K562 (cell line): ENCODE results near the gene NDST1. TPM values are rescaled to one million over a fixed set of nuclear protein-coding genes. Genes with fewer than 3 reads are reported as not detected.
A peak's percentile ranks its signal among the peaks of the same experiment; 100 is the strongest.

Source experiments
- HDAC3 ChIP-seq: fragments of 450-650 bp; IDR thresholded peaks from 2 replicates; pipeline ENCODE4 v1.6.1; 2018; ENCODE audit warnings: borderline replicate concordance, mild to moderate bottlenecking, moderate library complexity; ENCODE audit not compliant: partially characterized antibody
- SMC3 ChIP-seq: conservative IDR thresholded peaks from 2 replicates; pipeline ENCODE4 v1.6.1; 2011; ENCODE audit warnings: low read depth, low read length, improper control_type of control experiment; ENCODE audit not compliant: insufficient read depth
- SRSF1 ChIP-seq: fragments of 200-400 bp; formaldehyde crosslinking; IDR thresholded peaks from 2 replicates; pipeline ENCODE4 v1.6.1; 2017; ENCODE audit warnings: mild to moderate bottlenecking, low read depth, low read length, moderate library complexity
- TEAD2 ChIP-seq: fragments of 450-650 bp; IDR thresholded peaks from 2 replicates; pipeline ENCODE4 v1.6.1; 2016; ENCODE audit warnings: missing genetic modification characterization, control low read depth, missing compliant biosample characterization
- ZBTB34 ChIP-seq: fragments of 250-450 bp; sonication (Bioruptor Pico); IDR thresholded peaks from 2 replicates; pipeline ENCODE4 v1.8.0; 2021; ENCODE audit warnings: mild to moderate bottlenecking, moderate library complexity
- ZNF639 ChIP-seq, 2 experiments: fragments of 200-800 bp in 1 of 2; sonication (Bioruptor generic) in 1 of 2; sonication (generic) in 1 of 2; formaldehyde crosslinking in 1 of 2; IDR thresholded peaks in 1 of 2; conservative IDR thresholded peaks in 1 of 2; 2 replicates each; pipeline versions ENCODE4 v1.5.0 to v1.6.1; 2016 to 2020; ENCODE audit warnings: missing compliant biosample characterization in 1 of 2, missing genetic modification characterization in 1 of 2, missing genetic modification reagents in 1 of 2
- ZNF655 ChIP-seq: fragments of 250-450 bp; sonication (Bioruptor Pico); IDR thresholded peaks from 2 replicates; pipeline ENCODE4 v1.5.0; 2021
- polyA plus RNA-seq, 8 experiments: library from polyadenylated mRNA; depleted of rRNA in 4 of 8; stranded (reverse) in 5 of 8; unstranded in 3 of 8; fragments of >200 nt; fragmentation: Nextera tagmentation in 2 of 8; fragmentation: Illumina TruSeq in 1 of 8; extraction: Ambion mirVana in 2 of 8; extraction: Trizol in 1 of 8; gene quantifications; 2 replicates each; pipeline versions ENCODE4 v1.2.1 to v1.2.3, GENCODE V29; 2011 to 2014; ENCODE audit warnings: inconsistent platforms in 1 of 8, missing spikeins in 1 of 8
- total RNA-seq, 7 experiments: library from RNA; depleted of rRNA in 6 of 7; stranded (reverse); fragments of >200 nt in 6 of 7; fragmentation: Illumina TruSeq in 2 of 7; extraction: Trizol in 2 of 7; gene quantifications; 2 replicates each; pipeline versions ENCODE4 v1.2.1 to v1.2.3, GENCODE V29; 2011 to 2021; ENCODE audit warnings: low replicate concordance in 1 of 7
- TF ChIP-seq, protein P1 (sequence below), 2 experiments: fragments of 450-650 bp; formaldehyde crosslinking in 1 of 2; IDR thresholded peaks; 2 replicates each; pipeline versions ENCODE4 v1.4.0 to v1.6.1; 2014 to 2020; ENCODE audit warnings: mild to moderate bottlenecking in 2 of 2, borderline replicate concordance in 1 of 2, low read depth in 1 of 2
- TF ChIP-seq, protein P2 (sequence below): sonication (generic); formaldehyde crosslinking; IDR thresholded peaks from 2 replicates; pipeline ENCODE4 v1.8.0; 2022; ENCODE audit warnings: mild to moderate bottlenecking, missing genetic modification reagents

NDST1 gene
- total and polyA plus RNA-seq, 9 of the 15 experiments (the other 6 are each of a cell fraction or from before 2014, with no cell fraction given): 0.38 to 47.9 (median 9.9) TPM

GRCh38 chr5:150562832-150563231 is 54.9 kb downstream of the NDST1 start (continued):
- TF ChIP-seq HDAC3: no peak
- TF ChIP-seq, protein P1, sequence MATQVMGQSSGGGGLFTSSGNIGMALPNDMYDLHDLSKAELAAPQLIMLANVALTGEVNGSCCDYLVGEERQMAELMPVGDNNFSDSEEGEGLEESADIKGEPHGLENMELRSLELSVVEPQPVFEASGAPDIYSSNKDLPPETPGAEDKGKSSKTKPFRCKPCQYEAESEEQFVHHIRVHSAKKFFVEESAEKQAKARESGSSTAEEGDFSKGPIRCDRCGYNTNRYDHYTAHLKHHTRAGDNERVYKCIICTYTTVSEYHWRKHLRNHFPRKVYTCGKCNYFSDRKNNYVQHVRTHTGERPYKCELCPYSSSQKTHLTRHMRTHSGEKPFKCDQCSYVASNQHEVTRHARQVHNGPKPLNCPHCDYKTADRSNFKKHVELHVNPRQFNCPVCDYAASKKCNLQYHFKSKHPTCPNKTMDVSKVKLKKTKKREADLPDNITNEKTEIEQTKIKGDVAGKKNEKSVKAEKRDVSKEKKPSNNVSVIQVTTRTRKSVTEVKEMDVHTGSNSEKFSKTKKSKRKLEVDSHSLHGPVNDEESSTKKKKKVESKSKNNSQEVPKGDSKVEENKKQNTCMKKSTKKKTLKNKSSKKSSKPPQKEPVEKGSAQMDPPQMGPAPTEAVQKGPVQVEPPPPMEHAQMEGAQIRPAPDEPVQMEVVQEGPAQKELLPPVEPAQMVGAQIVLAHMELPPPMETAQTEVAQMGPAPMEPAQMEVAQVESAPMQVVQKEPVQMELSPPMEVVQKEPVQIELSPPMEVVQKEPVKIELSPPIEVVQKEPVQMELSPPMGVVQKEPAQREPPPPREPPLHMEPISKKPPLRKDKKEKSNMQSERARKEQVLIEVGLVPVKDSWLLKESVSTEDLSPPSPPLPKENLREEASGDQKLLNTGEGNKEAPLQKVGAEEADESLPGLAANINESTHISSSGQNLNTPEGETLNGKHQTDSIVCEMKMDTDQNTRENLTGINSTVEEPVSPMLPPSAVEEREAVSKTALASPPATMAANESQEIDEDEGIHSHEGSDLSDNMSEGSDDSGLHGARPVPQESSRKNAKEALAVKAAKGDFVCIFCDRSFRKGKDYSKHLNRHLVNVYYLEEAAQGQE (IDR thresholded peaks at IDR 0.05; ENCODE audit: borderline replicate concordance): peak; percentile 80; the same call in 1 of the 2 replicates
- TF ChIP-seq, protein P1 (CRISPR knock-in tag; IDR thresholded peaks at IDR 0.05; ENCODE audit: low read depth): no peak
- TF ChIP-seq SMC3: peak; percentile 57; the same call in 1 of the 2 replicates
- no peak for TF ChIP-seq ZBTB34 (CRISPR knock-in tag)
- no peak for TF ChIP-seq ZNF639 (CRISPR knock-in tag; conservative IDR thresholded peaks at IDR 0.05 in 1 of 2, IDR thresholded peaks at IDR 0.05 in 1 of 2)
- TF ChIP-seq, protein P2, sequence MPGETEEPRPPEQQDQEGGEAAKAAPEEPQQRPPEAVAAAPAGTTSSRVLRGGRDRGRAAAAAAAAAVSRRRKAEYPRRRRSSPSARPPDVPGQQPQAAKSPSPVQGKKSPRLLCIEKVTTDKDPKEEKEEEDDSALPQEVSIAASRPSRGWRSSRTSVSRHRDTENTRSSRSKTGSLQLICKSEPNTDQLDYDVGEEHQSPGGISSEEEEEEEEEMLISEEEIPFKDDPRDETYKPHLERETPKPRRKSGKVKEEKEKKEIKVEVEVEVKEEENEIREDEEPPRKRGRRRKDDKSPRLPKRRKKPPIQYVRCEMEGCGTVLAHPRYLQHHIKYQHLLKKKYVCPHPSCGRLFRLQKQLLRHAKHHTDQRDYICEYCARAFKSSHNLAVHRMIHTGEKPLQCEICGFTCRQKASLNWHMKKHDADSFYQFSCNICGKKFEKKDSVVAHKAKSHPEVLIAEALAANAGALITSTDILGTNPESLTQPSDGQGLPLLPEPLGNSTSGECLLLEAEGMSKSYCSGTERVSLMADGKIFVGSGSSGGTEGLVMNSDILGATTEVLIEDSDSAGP (CRISPR knock-in tag): peak; percentile 78; the same call in 1 of the 2 replicates
- no peak for TF ChIP-seq ZNF655
- peak; percentile 78; the same call in 1 of the 2 replicates for TF ChIP-seq TEAD2 (tag)
- no peak for TF ChIP-seq SRSF1
